Esophagus squamous epithelium (tissue), 5 donors: ENCODE results near the gene CAMK1D. TPM values are rescaled to one million over a fixed set of nuclear protein-coding genes. Genes with fewer than 3 reads are reported as not detected.

Experiments used
- DNase-seq: peaks from one replicate; lab custom pipeline; 2025; lab: John Stamatoyannopoulos, UW
- H3K27ac ChIP-seq, 4 donors: fragments of 200-600 bp; sonication (generic); one replicate each; pipeline ENCODE4 v1.5.1; 2016 to 2019; ENCODE audit warnings: mild to moderate bottlenecking in 1 of 4
- H3K27me3 ChIP-seq, 4 donors: fragments of 200-600 bp; sonication (generic); 1 replicate in 3 of 4; 2 replicates in 1 of 4; pipeline versions ENCODE4 v1.5.1 to v1.6.0; 2017 to 2021; ENCODE audit warnings: antibody characterized with exemption in 1 of 4
- H3K36me3 ChIP-seq, 3 donors: fragments of 200-600 bp; sonication (generic); one replicate each; pipeline ENCODE4 v1.5.1; 2016 to 2019
- H3K4me1 ChIP-seq, 3 donors: fragments of 200-600 bp; sonication (generic); one replicate each; pipeline ENCODE4 v1.5.1; 2017 to 2019
- H3K4me3 ChIP-seq, 4 donors: fragments of 200-600 bp; sonication (generic); 1 replicate in 3 of 4; 2 replicates in 1 of 4; pipeline ENCODE4 v1.5.1; 2016 to 2019; ENCODE audit warnings: mild to moderate bottlenecking in 2 of 4, moderate library complexity in 1 of 4
- H3K9me3 ChIP-seq, 3 donors: fragments of 200-600 bp; sonication (generic); one replicate each; pipeline ENCODE4 v1.5.1; 2016 to 2019
- CTCF ChIP-seq, 6 experiments: fragments of 450-650 bp in 4 of 6; fragments of 200-600 bp in 2 of 6; sonication (generic) in 2 of 6; IDR thresholded peaks; one replicate each; pipeline ENCODE4 v1.5.1; 2016 to 2019; ENCODE audit warnings: antibody characterized with exemption in 6 of 6, mild to moderate bottlenecking in 4 of 6, moderate library complexity in 4 of 6
- POLR2A ChIP-seq, 4 donors: fragments of 450-650 bp; IDR thresholded peaks; one replicate each; pipeline ENCODE4 v1.6.1; 2017; ENCODE audit warnings: antibody characterized with exemption in 4 of 4, mild to moderate bottlenecking in 4 of 4, moderate library complexity in 3 of 4
- WGBS, 2 donors: methylation state at CpG; one replicate each; pipeline ENCODE4 v1.1.5; 2018; 5-methylcytosine and 5-hydroxymethylcytosine counted together
- intact Hi-C: fragments of 100-400 bp; cut with DNase I; formaldehyde crosslinking; loops from one replicate; pipeline ENCODE4 v1.15.0; 2022
- total RNA-seq, 4 donors: library from RNA; depleted of rRNA; stranded (reverse); fragments of >200 nt; gene quantifications; one replicate each; pipeline ENCODE4 v1.1.0, GENCODE V29; 2016
- donor health status: DM: yes; HTN: yes; CAD: no.

CAMK1D gene
- total RNA-seq, 4 donors from 2014 or later: 3.8 to 11.8 (median 9.9) TPM

- no peaks in the 10 kb centered on the region for H3K27me3 ChIP-seq
- H3K9me3 ChIP-seq: no peaks in the 10 kb centered on the region
- DNase-seq: no peak
- no peak overlapping the region for H3K27ac ChIP-seq
- no peak for TF ChIP-seq POLR2A (IDR thresholded peaks at IDR 0.05)
- TF ChIP-seq CTCF (IDR thresholded peaks at IDR 0.05): no peak
- 62 to 85% methylated on average over 4 to 6 of the region's 6 CpGs for WGBS, 2 donors
- peaks cover 13 to 34% (median 16%) of the 10 kb centered on the region in 3 donors for H3K4me1 ChIP-seq
- no peak overlapping the region for H3K4me3 ChIP-seq
- intact Hi-C loops: no loop called here
- H3K36me3 ChIP-seq: no peaks in the 10 kb centered on the region
These were observed 259.4 kb downstream of the CAMK1D start for GRCh38 chr10:12608761-12609160.

GRCh38 chr10:12609435-12609834, 260.1 kb downstream of the CAMK1D start:
- no peak for TF ChIP-seq CTCF (IDR thresholded peaks at IDR 0.05)
- no peak for TF ChIP-seq POLR2A (IDR thresholded peaks at IDR 0.05)
- Histone ChIP-seq H3K36me3 (no peaks in the 10 kb centered on the region), H3K4me3 (no peak overlapping the region), H3K4me1 (peaks cover 13 to 33% (median 16%) of the 10 kb centered on the region in 3 donors), H3K27me3 (no peaks in the 10 kb centered on the region), H3K27ac (no peak overlapping the region), H3K9me3 (no peaks in the 10 kb centered on the region)
- intact Hi-C loops: no loop called here
- WGBS, 2 donors: 89 to 94% methylated on average over 5 to 7 of the region's 7 CpGs
- no peak for DNase-seq

DNA sequence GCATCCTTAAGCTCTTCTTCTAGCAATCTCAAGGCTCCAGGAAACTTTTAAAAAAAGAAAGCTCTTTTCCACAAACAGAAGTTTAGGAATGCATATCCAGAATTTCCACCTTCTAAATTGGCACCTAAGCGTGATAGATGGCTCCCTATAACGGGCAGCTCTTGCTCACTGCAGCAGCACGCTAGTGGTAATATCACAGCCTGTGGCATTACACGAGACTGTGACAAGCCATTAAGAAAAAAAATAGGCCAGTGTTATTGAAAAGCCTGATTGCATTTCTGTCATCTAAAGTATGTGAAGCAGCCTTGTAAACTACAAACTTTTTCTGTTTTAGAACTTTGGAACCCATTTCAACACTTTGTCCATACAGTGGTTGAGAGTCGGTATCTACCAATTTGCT, 263.8 kb downstream of the CAMK1D start:
- Histone ChIP-seq H3K27me3 (no peaks in the 10 kb centered on the region), H3K27ac (no peak overlapping the region), H3K4me3 (no peak overlapping the region), H3K36me3 (no peaks in the 10 kb centered on the region), H3K9me3 (no peaks in the 10 kb centered on the region), H3K4me1 (peaks cover 0 to 17% (median 0%) of the 10 kb centered on the region in 3 donors)
- WGBS, 2 donors: 86 to 95% methylated on average over 5 of the region's 5 CpGs
- intact Hi-C loops: no loop called here
- TF ChIP-seq POLR2A (IDR thresholded peaks at IDR 0.05) (no peak), CTCF (IDR thresholded peaks at IDR 0.05) (no peak)
- no peak for DNase-seq

DNA sequence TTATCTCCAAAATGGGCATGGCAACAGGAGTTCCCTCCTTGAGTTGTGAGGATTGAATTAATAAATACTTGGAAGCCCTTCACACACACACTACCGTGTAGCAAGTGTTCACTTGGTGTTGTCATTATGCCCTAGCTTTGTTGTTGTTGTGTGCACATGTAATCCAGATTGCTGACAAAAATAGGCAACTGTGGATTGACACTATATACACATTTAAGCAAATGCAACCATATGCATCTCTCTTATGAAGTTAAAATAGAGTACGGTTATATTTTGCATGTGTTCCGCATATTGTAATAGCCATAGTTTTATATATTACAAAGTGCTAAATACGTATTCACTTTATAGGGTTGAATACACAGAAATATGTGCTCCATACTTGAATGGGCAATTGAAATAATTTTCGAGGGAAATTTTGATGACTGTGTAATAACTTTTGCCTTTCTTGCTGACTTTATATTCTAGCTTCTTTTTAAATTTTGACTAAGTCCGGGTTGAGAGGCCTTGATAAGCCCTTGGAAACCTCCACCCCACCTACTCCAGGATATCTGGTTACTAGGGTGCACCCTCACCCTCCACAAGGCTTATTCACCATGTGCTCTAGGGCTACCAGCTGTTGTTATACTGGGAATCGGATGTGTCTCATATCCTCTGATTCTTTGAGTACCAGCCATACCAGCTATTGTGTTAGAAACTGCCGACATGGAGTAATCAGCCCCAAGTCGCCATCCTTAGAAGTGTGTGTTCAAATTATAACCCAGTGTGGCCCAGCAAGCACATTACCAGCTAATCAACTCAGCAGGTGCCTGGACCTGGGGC, 265.0 kb downstream of the CAMK1D start:
- TF ChIP-seq POLR2A (IDR thresholded peaks at IDR 0.05) (no peak), CTCF (IDR thresholded peaks at IDR 0.05) (no peak)
- Histone ChIP-seq H3K27me3 (no peaks in the 10 kb centered on the region), H3K9me3 (no peaks in the 10 kb centered on the region), H3K4me1 (peaks cover 0 to 11% (median 0%) of the 10 kb centered on the region in 3 donors), H3K36me3 (no peaks in the 10 kb centered on the region), H3K4me3 (no peak overlapping the region), H3K27ac (no peak overlapping the region)
- intact Hi-C loops: no loop called here
- DNase-seq: no peak
- WGBS, 2 donors: 84 to 87% methylated on average over 9 of the region's 9 CpGs
